Measurements from ENCODE around the gene WRAP73. TPM values are rescaled to one million over a fixed set of nuclear protein-coding genes. Genes with fewer than 3 reads are reported as not detected.

The WRAP73 gene
- polyA plus RNA-seq, 2 of the 4 experiments (the other 2 are of a cell fraction) = 15.4 to 16.1 TPM

DNA sequence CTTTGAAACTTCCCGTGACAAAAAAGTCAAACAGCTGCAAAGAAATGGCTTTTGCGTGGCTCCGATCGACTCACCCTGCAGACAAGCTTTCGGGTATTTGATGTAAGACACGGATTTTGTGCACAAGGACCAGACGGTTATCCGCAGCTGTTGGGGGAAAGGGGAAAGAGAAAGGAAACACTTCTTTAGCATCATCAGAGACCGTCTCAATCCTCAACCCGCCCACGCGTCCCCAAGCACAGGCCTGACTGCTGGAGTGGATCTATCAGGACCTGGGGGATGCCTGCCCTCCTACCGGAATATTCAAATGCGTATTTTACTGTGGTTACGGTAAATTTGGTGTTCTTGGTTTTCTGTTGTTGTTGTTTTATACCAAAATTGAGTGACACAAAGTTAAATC lies 11.2 kb downstream of the WRAP73 start:
- DNase-seq (ENCODE audit: low read depth in 1 of 2, low spot score in 1 of 2) (no peak), ATAC-seq (no peak), FAIRE-seq (no peak)
- no peak overlapping the region for H3K27ac ChIP-seq
- 97% methylated on average over 15 of the region's 15 CpGs for WGBS (ENCODE audit: missing lambda C conversion rate)
- no peaks in the 10 kb centered on the region for H3K9me3 ChIP-seq
- no peaks in the 10 kb centered on the region for H3K4me1 ChIP-seq
- CTCF ChIA-PET = interaction anchor here (0.6 to 1.1 kb wide), 2 partner anchors 109 to 1592 kb away, joined by 3 read pairs; no protein-coding TSS in a partner anchor
- POLR2A ChIA-PET = no interaction called here
- no peak overlapping the region for H3K4me2 ChIP-seq
- TF ChIP-seq CHD4 (IDR thresholded peaks at IDR 0.05; ENCODE audit: borderline replicate concordance) = no peak
- no peak for TF ChIP-seq NPAS2 (CRISPR knock-in tag; IDR thresholded peaks at IDR 0.05; ENCODE audit: borderline replicate concordance)
- TF ChIP-seq, protein P1, sequence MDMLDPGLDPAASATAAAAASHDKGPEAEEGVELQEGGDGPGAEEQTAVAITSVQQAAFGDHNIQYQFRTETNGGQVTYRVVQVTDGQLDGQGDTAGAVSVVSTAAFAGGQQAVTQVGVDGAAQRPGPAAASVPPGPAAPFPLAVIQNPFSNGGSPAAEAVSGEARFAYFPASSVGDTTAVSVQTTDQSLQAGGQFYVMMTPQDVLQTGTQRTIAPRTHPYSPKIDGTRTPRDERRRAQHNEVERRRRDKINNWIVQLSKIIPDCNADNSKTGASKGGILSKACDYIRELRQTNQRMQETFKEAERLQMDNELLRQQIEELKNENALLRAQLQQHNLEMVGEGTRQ (IDR thresholded peaks at IDR 0.05) = no peak
- TF ChIP-seq TFCP2L1 (CRISPR knock-in tag; IDR thresholded peaks at IDR 0.05) = no peak
- no peak for TF ChIP-seq MAZ (IDR thresholded peaks at IDR 0.05; ENCODE audit: borderline replicate concordance, low read depth, low read length)
- no peak for TF ChIP-seq EHF (CRISPR knock-in tag; IDR thresholded peaks at IDR 0.05)
- no peak for TF ChIP-seq SMC3 (IDR thresholded peaks at IDR 0.05)
- no peak for TF ChIP-seq POLR2AphosphoS2 (conservative IDR thresholded peaks at IDR 0.05; ENCODE audit: low read length)
- no peak for TF ChIP-seq JUNB (IDR thresholded peaks at IDR 0.05)
- TF ChIP-seq KDM1A (IDR thresholded peaks at IDR 0.05; ENCODE audit: low read depth) = no peak
- TF ChIP-seq JUN (IDR thresholded peaks at IDR 0.05) = no peak
- no peak for TF ChIP-seq SREBF2 (IDR thresholded peaks at IDR 0.05)
- TF ChIP-seq, protein P2, sequence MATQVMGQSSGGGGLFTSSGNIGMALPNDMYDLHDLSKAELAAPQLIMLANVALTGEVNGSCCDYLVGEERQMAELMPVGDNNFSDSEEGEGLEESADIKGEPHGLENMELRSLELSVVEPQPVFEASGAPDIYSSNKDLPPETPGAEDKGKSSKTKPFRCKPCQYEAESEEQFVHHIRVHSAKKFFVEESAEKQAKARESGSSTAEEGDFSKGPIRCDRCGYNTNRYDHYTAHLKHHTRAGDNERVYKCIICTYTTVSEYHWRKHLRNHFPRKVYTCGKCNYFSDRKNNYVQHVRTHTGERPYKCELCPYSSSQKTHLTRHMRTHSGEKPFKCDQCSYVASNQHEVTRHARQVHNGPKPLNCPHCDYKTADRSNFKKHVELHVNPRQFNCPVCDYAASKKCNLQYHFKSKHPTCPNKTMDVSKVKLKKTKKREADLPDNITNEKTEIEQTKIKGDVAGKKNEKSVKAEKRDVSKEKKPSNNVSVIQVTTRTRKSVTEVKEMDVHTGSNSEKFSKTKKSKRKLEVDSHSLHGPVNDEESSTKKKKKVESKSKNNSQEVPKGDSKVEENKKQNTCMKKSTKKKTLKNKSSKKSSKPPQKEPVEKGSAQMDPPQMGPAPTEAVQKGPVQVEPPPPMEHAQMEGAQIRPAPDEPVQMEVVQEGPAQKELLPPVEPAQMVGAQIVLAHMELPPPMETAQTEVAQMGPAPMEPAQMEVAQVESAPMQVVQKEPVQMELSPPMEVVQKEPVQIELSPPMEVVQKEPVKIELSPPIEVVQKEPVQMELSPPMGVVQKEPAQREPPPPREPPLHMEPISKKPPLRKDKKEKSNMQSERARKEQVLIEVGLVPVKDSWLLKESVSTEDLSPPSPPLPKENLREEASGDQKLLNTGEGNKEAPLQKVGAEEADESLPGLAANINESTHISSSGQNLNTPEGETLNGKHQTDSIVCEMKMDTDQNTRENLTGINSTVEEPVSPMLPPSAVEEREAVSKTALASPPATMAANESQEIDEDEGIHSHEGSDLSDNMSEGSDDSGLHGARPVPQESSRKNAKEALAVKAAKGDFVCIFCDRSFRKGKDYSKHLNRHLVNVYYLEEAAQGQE (IDR thresholded peaks at IDR 0.05) = no peak
- TF ChIP-seq HOXA7 (CRISPR knock-in tag; IDR thresholded peaks at IDR 0.05) = no peak
- TF ChIP-seq, protein P3, sequence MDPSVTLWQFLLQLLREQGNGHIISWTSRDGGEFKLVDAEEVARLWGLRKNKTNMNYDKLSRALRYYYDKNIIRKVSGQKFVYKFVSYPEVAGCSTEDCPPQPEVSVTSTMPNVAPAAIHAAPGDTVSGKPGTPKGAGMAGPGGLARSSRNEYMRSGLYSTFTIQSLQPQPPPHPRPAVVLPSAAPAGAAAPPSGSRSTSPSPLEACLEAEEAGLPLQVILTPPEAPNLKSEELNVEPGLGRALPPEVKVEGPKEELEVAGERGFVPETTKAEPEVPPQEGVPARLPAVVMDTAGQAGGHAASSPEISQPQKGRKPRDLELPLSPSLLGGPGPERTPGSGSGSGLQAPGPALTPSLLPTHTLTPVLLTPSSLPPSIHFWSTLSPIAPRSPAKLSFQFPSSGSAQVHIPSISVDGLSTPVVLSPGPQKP (IDR thresholded peaks at IDR 0.05; ENCODE audit: low read depth, low read length) = no peak
- TF ChIP-seq, protein P4, sequence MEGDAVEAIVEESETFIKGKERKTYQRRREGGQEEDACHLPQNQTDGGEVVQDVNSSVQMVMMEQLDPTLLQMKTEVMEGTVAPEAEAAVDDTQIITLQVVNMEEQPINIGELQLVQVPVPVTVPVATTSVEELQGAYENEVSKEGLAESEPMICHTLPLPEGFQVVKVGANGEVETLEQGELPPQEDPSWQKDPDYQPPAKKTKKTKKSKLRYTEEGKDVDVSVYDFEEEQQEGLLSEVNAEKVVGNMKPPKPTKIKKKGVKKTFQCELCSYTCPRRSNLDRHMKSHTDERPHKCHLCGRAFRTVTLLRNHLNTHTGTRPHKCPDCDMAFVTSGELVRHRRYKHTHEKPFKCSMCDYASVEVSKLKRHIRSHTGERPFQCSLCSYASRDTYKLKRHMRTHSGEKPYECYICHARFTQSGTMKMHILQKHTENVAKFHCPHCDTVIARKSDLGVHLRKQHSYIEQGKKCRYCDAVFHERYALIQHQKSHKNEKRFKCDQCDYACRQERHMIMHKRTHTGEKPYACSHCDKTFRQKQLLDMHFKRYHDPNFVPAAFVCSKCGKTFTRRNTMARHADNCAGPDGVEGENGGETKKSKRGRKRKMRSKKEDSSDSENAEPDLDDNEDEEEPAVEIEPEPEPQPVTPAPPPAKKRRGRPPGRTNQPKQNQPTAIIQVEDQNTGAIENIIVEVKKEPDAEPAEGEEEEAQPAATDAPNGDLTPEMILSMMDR (IDR thresholded peaks at IDR 0.05) = no peak
- no peak for TF ChIP-seq ESRRA (IDR thresholded peaks at IDR 0.05; ENCODE audit: borderline replicate concordance, low read length)
- no peak for TF ChIP-seq GATA3 (IDR thresholded peaks at IDR 0.05; ENCODE audit: borderline replicate concordance)
- H3K4me3 ChIP-seq = no peak overlapping the region

DNA sequence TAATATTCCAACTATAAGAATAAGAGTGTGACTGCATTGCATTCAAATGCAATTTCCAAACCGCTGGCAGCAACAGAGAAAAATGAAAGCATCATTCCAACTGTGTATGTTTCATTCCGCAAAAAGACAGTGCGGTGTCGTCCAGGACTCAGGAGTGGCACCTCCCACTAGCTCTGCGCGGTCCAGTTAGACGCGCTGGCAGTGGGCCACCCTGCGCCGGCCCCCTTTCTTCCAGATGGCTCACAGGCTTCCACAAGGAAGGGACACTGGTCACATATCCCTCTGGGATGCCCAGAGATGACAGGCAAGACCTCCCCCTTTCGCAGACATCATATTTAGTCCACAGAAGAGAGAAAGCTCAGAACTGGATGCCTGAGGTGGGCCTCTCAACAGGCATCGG lies 11.9 kb downstream of the WRAP73 start:
- ChIA-PET CTCF (interaction anchor here (0.6 to 1.0 kb wide), 2 partner anchors 9 to 1591 kb away, joined by 3 read pairs; no protein-coding TSS in a partner anchor), POLR2A (no interaction called here)
- Histone ChIP-seq H3K4me1 (no peaks in the 10 kb centered on the region), H3K4me3 (no peak overlapping the region), H3K27ac (no peak overlapping the region), H3K9me3 (no peaks in the 10 kb centered on the region), H3K4me2 (no peak overlapping the region)
- WGBS (ENCODE audit: missing lambda C conversion rate) = 94% methylated on average over 12 of the region's 12 CpGs
- no peak for FAIRE-seq
- ATAC-seq = no peak
- DNase-seq (ENCODE audit: low read depth in 1 of 2, low spot score in 1 of 2) = no peak
- no peak for TF ChIP-seq MAZ (IDR thresholded peaks at IDR 0.05; ENCODE audit: borderline replicate concordance, low read depth, low read length)
- TF ChIP-seq MYC (IDR thresholded peaks at IDR 0.05; ENCODE audit: borderline replicate concordance, low read length) = no peak
- TF ChIP-seq, protein P5, sequence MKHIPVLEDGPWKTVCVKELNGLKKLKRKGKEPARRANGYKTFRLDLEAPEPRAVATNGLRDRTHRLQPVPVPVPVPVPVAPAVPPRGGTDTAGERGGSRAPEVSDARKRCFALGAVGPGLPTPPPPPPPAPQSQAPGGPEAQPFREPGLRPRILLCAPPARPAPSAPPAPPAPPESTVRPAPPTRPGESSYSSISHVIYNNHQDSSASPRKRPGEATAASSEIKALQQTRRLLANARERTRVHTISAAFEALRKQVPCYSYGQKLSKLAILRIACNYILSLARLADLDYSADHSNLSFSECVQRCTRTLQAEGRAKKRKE (CRISPR knock-in tag; IDR thresholded peaks at IDR 0.05; ENCODE audit: low read depth) = no peak
- TF ChIP-seq HOXA7 (CRISPR knock-in tag; IDR thresholded peaks at IDR 0.05) = no peak
- TF ChIP-seq, protein P6, sequence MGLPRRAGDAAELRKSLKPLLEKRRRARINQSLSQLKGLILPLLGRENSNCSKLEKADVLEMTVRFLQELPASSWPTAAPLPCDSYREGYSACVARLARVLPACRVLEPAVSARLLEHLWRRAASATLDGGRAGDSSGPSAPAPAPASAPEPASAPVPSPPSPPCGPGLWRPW (IDR thresholded peaks at IDR 0.05) = no peak
- no peak for TF ChIP-seq CHD2 (IDR thresholded peaks at IDR 0.05; ENCODE audit: low read length, partially characterized antibody)
- TF ChIP-seq JUNB (IDR thresholded peaks at IDR 0.05) = no peak
- TF ChIP-seq HDAC2 (IDR thresholded peaks at IDR 0.05) = no peak
- TF ChIP-seq, protein P7, sequence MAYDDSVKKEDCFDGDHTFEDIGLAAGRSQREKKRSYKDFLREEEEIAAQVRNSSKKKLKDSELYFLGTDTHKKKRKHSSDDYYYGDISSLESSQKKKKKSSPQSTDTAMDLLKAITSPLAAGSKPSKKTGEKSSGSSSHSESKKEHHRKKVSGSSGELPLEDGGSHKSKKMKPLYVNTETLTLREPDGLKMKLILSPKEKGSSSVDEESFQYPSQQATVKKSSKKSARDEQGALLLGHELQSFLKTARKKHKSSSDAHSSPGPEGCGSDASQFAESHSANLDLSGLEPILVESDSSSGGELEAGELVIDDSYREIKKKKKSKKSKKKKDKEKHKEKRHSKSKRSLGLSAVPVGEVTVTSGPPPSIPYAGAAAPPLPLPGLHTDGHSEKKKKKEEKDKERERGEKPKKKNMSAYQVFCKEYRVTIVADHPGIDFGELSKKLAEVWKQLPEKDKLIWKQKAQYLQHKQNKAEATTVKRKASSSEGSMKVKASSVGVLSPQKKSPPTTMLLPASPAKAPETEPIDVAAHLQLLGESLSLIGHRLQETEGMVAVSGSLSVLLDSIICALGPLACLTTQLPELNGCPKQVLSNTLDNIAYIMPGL (CRISPR knock-in tag; IDR thresholded peaks at IDR 0.05; ENCODE audit: borderline replicate concordance) = no peak
- TF ChIP-seq NFE2L2 (conservative IDR thresholded peaks at IDR 0.05; ENCODE audit: low read length) = no peak
- TF ChIP-seq ZSCAN20 (CRISPR knock-in tag; IDR thresholded peaks at IDR 0.05) = no peak
- no peak for TF ChIP-seq TP53 (CRISPR knock-in tag; IDR thresholded peaks at IDR 0.05)
- TF ChIP-seq EP300 (IDR thresholded peaks at IDR 0.05) = no peak
